Erythroblast (primary cell): ENCODE measurements around the gene BIVM.
A peak's percentile ranks its signal among the peaks of the same experiment; 100 is the strongest.

Source experiments
- DNase-seq, 2 experiments: peaks; one replicate each; lab custom pipeline; 2025; lab: John Stamatoyannopoulos, UW
- GATA1 ChIP-seq: IDR thresholded peaks from 2 replicates; pipeline ENCODE4 v1.6.1; 2011; ENCODE audit warnings: low read depth, mild to moderate bottlenecking, control low read depth, low read length, moderate library complexity
- POLR2A ChIP-seq: IDR thresholded peaks from 2 replicates; pipeline ENCODE4 v1.6.1; 2011; ENCODE audit warnings: mild to moderate bottlenecking, low read length

Gene BIVM

DNA sequence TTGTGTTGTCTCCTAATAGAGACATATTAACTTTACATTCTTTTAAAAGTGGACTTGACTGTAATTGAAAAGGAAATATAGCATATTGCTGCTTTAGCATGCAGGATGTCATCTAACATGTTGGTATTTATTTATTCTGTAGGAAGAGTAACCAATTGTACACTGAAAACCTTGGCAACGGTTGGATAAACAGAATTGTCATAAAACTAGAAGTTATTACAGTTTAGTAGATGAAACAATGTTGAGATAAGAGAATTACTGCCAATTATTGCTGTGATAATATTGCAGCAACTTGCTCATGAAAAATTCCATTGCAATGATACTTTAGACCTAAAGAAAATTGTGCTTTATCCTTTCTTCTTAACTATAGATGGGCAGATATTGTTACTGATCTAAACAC is 39.4 kb downstream of the BIVM start:
- TF ChIP-seq POLR2A (no peak), GATA1 (no peak)
- no peak for DNase-seq

DNA sequence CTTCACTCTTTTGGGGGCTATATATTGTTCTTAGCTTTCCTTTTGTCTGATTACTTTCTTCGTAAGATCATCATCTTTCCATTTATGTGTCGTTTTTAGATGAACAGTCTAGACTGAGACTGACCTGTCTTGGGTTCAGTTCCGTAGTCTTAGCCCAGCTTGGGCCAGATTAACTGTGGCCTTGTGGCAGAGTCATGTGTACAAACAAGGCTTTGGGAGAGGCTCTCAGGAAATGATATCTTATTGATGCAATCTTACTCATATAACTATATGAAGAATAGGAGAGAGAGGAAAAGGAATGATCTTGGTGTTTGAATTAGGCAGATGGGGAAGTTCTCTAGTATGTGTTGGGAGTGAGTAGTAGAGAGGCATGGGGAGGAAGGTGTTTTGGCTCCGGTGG is 40.1 kb downstream of the BIVM start:
- no peak for DNase-seq
- TF ChIP-seq GATA1 = no peak
- TF ChIP-seq POLR2A = no peak

- no peak for TF ChIP-seq POLR2A
- TF ChIP-seq GATA1 = no peak
- no peak for DNase-seq
These were observed 40.5 kb downstream of the BIVM start for GRCh38 chr13:102839462-102839861.

- no peak for DNase-seq
- TF ChIP-seq GATA1 (no peak), POLR2A (no peak)
These were observed 46.3 kb downstream of the BIVM start for GRCh38 chr13:102845289-102845629.

DNA sequence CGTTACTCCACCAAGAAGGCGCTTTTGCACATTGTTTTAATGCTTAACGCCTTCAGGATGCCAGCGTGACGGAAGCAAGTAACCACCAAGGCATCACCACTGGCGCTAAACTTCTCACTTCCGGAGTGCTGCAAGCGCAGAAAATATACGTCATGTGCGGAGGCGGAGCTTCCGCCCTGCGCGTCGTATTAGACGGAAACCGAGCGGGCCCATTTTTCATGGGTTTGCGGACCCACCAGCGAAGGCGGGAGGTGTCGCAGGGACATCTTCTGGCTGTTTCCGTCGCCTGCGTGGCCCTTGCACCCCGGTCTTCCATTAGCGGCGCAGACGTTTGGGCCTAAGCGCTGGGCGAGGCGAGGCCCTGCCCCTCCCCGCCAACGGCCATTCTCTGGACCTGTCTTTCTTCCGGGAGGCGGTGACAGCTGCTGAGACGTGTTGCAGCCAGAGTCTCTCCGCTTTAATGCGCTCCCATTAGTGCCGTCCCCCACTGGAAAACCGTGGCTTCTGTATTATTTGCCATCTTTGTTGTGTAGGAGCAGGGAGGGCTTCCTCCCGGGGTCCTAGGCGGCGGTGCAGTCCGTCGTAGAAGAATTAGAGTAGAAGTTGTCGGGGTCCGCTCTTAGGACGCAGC is 46.8 kb downstream of the BIVM start, which contains the start of gene ERCC5:
TSS of gene ERCC5 (plus strand) at position 403 of the 631 bp plus-strand sequence. CDS start 235 bp downstream, outside the sequence.
- TF ChIP-seq GATA1 (no peak), POLR2A (peak; percentile 98)
- DNase-seq = peak; percentile 98

GRCh38 chr13:102846261-102847015 is 47.5 kb downstream of the BIVM start:
- peak; percentile 69 to 77 for DNase-seq
- TF ChIP-seq POLR2A (no peak), GATA1 (no peak)

DNA sequence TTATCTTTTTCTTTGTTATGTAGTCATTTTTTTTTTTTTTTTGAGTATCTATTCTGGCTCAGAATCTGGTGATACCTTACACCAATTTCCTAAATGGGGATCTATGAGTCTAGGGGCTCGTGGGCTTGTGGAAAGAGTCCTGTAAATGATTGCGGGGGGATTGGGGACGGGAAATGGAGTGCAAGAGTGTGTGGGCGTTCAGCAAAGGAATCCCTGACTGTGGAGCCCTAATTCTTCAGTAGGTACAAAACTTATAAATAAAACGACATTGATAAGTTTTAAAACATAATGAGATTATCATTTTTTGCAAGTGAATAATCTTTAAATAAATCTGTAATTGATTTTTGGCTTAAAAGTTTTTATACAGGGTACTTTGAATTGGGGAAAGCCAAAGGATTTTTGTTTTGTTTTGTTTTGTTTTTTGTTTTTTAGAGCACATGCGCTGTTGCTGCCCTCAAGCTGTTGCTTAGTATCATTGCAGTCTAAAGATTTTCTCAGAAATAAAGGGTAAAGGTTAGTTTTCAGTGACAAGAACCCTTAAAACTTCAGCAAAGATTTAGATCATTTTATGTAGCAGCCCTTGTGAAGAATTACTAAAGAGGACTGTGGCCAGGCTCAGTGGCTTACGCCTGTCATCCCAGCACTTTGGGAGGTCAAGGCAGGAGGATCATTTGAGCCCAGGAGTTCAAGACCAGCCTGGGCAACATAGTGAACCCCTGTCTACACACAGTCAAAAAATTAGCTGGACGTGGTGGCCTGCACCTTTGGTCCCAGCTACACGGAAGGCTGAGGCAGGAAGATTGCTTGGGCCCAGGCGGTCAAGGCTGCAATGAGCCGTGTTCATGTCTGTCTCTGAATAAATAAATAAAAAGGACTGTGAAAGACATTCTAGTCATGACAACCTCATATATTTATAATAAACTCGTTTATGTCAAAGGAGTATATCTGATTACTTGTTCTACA is 48.6 kb downstream of the BIVM start:
- no peak for TF ChIP-seq GATA1
- no peak for TF ChIP-seq POLR2A
- peak; percentile 66 to 73 for DNase-seq

- no peak for TF ChIP-seq POLR2A
- TF ChIP-seq GATA1 = no peak
- DNase-seq = no peak
These were observed 50.0 kb downstream of the BIVM start for GRCh38 chr13:102848956-102849355.

DNA sequence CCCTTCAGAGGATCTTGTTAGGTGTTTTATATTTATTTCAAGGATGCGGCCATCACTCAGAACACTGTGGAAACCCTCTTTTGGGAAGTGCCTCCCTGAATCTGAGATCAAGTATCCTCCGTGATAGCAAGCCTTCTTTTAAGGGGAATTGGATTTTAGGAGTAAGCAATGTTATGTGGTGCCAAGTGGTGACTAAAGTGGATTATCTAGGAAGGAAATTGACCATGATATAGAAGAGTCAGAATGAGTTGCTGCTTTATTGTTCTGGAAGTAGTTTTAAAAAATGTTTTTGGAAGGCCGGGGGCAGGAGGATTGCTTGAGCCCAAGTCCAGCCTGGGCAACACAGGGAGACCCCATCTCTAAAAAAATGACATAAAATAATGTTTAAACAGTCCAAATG is 53.6 kb downstream of the BIVM start:
- no peak for DNase-seq
- TF ChIP-seq GATA1 = no peak

DNA sequence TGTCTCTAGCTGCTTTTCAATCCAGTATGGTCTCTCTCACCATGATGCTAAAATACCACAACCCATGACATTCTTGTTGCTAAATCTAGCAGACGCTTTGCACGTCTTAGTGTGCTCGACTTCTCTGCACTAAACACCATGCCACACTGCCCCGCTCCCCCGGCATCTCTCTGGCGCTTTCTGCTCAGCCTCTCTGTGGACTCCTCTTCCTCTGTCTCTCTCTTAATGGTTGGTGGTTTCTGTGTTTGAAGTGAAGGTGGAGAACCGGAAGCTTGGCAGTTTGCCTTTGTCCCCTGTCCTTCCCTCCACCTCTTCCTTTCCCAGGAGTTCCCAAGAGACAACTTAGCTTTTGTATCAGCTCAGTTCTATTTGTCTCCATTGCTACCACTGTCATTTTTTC is 55.8 kb downstream of the BIVM start:
- DNase-seq = no peak
- TF ChIP-seq POLR2A (no peak), GATA1 (no peak)

DNA sequence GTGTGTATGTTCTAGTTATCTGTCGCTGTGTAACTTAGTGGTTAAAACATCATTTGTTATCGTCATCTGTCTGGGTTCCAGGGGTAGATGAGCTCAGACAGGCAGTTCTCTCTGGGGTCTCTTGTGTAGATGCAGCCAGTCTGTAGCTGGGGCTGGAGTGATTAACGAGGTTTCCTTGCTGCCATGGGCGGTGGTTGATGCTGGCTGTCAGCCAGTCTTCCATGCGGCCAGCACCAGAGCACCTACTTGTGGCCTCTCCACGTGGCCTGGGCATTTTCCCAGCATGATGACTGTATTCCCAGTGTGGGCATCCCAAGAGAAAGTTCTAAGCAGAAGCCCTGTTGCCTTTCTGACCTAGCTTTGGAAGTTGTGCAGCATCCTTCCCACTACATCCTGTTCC is 57.6 kb downstream of the BIVM start:
- DNase-seq = no peak
- TF ChIP-seq POLR2A = no peak
- no peak for TF ChIP-seq GATA1

DNA sequence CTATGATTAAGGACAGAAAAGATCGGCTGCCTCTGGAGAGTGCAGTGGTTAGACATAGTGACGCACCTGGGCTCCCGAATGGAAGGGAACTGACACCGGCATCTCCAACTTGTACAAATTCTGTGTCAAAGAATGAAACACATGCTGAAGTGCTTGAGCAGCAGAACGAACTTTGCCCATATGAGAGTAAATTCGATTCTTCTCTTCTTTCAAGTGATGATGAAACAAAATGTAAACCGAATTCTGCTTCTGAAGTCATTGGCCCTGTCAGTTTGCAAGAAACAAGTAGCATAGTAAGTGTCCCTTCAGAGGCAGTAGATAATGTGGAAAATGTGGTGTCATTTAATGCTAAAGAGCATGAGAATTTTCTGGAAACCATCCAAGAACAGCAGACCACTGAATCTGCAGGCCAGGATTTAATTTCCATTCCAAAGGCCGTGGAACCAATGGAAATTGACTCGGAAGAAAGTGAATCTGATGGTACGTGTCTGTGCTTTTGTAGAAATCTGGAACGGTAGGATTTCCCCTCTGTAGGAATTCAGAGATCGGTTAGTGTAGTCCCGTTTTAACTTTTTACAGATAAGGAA is 63.8 kb downstream of the BIVM start:
- TF ChIP-seq GATA1 (no peak), POLR2A (no peak)
- DNase-seq = peak in 1 of 2 experiments; percentile 29

DNA sequence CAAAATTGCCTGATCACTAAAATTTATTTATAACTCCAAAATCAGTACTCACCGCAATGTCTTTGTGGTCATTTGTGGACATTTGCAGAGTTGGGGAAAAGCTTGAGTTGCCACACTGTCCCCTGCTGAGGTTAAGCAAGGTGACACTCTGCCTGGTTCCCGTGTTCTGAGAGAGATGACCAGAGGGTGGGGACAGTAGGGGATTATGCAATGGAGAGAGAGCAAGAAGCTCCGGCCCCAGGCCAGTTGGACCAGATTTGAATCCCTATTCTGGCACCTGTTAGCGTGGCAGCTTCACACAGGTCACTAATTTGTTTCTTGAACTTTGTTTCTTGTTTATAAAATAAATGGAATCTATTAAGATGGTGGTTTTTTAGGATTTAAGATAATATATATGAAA is 64.7 kb downstream of the BIVM start:
- no peak for DNase-seq
- TF ChIP-seq GATA1 = no peak
- no peak for TF ChIP-seq POLR2A
